Stimulated activated CD4-positive, alpha-beta T cell treated with anti-CD3 and anti-CD28 coated beads, Interleukin-1b, Interleukin-23, amount 100 ng/mL, for 1 hour (primary cell): ENCODE data around the gene CARS1.

Experiments
- DNase-seq, 2 donors: peaks; one replicate each; pipeline ENCODE4 v3.0.0-alpha.2; 2020; ENCODE audit warnings: low read depth in 2 of 2

CARS1 gene

GRCh38 chr11:3040881-3041280, 16.3 kb downstream of the CARS1 start:
- no peak for DNase-seq

GRCh38 chr11:3037945-3038271, 19.3 kb downstream of the CARS1 start:
- DNase-seq: no peak

GRCh38 chr11:3037040-3037944, 19.9 kb downstream of the CARS1 start:
- DNase-seq: no peak

- DNase-seq: no peak
Observed at GRCh38 chr11:3036419-3036818, 20.8 kb downstream of the CARS1 start.

GRCh38 chr11:3035333-3035732, 21.9 kb downstream of the CARS1 start:
- no peak for DNase-seq

GRCh38 chr11:3030289-3031070, 26.7 kb downstream of the CARS1 start:
- DNase-seq: no peak

GRCh38 chr11:3028813-3029212, 28.4 kb downstream of the CARS1 start:
- no peak for DNase-seq

GRCh38 chr11:3026803-3027202, 30.4 kb downstream of the CARS1 start:
- no peak for DNase-seq

- DNase-seq: no peak
Observed at GRCh38 chr11:3022982-3023381, 34.2 kb downstream of the CARS1 start.

GRCh38 chr11:3022300-3022967, 34.8 kb downstream of the CARS1 start:
- no peak for DNase-seq

GRCh38 chr11:3021125-3021524, 36.1 kb downstream of the CARS1 start:
- no peak for DNase-seq

GRCh38 chr11:3020011-3020410, 37.2 kb downstream of the CARS1 start:
- DNase-seq: no peak

GRCh38 chr11:3018596-3018995, 38.6 kb downstream of the CARS1 start:
- no peak for DNase-seq

GRCh38 chr11:3016861-3017260, 40.4 kb downstream of the CARS1 start:
- no peak for DNase-seq

- DNase-seq: no peak
Observed at GRCh38 chr11:3015796-3016195, 41.4 kb downstream of the CARS1 start.

GRCh38 chr11:3014943-3015342, 42.3 kb downstream of the CARS1 start:
- no peak for DNase-seq

- no peak for DNase-seq
Observed at GRCh38 chr11:3014057-3014938, 42.9 kb downstream of the CARS1 start.

- DNase-seq: no peak
Observed at GRCh38 chr11:3011891-3012885, 45.0 kb downstream of the CARS1 start.

GRCh38 chr11:3010521-3011275, 46.5 kb downstream of the CARS1 start:
- no peak for DNase-seq

GRCh38 chr11:3010004-3010403, 47.2 kb downstream of the CARS1 start:
- no peak for DNase-seq
